ENCODE data around the gene TMSB15C.

The TMSB15C gene

DNA sequence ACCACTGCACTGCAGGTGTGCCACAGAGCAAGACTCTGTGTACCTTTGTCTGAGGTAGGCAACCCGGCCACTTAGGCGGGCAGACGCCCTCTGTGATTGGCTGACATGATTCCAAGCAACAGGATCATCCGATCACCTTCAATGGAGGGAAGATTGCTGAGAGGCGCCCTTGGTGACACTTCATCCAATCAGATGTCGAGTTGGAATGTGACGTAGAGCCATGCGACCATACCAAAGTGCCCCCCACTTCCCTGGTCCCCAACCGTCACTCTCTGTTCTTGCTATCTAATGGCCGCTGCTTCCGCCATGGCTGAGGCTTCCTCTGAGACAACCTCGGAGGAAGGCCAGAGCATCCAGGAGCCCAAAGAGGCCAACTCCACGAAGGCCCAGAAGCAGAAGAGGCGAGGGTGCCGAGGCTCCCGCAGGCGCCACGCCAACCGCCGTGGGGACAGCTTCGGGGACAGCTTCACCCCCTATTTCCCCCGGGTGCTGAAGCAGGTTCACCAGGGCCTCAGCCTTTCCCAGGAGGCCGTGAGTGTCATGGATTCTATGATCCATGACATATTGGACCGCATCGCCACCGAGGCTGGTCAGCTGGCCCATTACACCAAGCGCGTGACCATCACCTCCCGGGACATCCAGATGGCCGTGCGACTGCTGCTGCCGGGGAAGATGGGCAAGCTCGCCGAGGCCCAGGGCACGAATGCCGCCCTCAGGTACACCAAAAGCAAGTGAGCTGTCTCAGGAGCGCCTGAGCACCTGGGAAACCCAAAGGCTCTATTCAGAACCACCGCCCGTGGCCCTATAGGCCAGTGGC is 36.1 kb downstream of the TMSB15C start, which contains the start of gene H2BW2:
TSS of gene H2BW2 (plus strand) at position 268 of the 817 bp plus-strand sequence. CDS start at position 307, 39 bp downstream.
- Histone ChIP-seq H3K27me3 (ENCODE audit: insufficient read depth, low read length) (no peaks in the 10 kb centered on the region), H3K27ac (ENCODE audit: low read depth, low read length, poor library complexity, severe bottlenecking) (no peak within 1 kb of the TSS), H3K9ac (ENCODE audit: low read length) (no peak within 1 kb of the TSS), H4K20me1 (ENCODE audit: insufficient read depth, low read length) (no peaks in the 10 kb centered on the region), H3K9me2 (ENCODE audit: low read depth, low read length) (no peaks in the 10 kb centered on the region), H2AFZ (ENCODE audit: low read length) (no peak within 1 kb of the TSS), H3K36me3 (ENCODE audit: insufficient read depth, low read length) (no peaks in the 10 kb centered on the region), H3K4me3 (ENCODE audit: low read depth, low read length, poor library complexity, severe bottlenecking) (no peak within 1 kb of the TSS), H3K9me3 (ENCODE audit: low read length) (no peaks in the 10 kb centered on the region), H3K79me2 (ENCODE audit: insufficient read depth, low read length) (no peaks in the 10 kb centered on the region), H3K4me1 (ENCODE audit: insufficient read depth, low read length, severe bottlenecking) (no peaks in the 10 kb centered on the region), H3K4me2 (ENCODE audit: low read length) (no peak within 1 kb of the TSS), H3F3A (ENCODE audit: insufficient read depth, low read length) (no peaks in the 10 kb centered on the region)
- TF ChIP-seq, protein P1, sequence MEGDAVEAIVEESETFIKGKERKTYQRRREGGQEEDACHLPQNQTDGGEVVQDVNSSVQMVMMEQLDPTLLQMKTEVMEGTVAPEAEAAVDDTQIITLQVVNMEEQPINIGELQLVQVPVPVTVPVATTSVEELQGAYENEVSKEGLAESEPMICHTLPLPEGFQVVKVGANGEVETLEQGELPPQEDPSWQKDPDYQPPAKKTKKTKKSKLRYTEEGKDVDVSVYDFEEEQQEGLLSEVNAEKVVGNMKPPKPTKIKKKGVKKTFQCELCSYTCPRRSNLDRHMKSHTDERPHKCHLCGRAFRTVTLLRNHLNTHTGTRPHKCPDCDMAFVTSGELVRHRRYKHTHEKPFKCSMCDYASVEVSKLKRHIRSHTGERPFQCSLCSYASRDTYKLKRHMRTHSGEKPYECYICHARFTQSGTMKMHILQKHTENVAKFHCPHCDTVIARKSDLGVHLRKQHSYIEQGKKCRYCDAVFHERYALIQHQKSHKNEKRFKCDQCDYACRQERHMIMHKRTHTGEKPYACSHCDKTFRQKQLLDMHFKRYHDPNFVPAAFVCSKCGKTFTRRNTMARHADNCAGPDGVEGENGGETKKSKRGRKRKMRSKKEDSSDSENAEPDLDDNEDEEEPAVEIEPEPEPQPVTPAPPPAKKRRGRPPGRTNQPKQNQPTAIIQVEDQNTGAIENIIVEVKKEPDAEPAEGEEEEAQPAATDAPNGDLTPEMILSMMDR (IDR thresholded peaks at IDR 0.05; ENCODE audit: low read length): no peak
- TF ChIP-seq EZH2 (IDR thresholded peaks at IDR 0.05; ENCODE audit: borderline replicate concordance, low read length): no peak
